Activated CD8-positive, alpha-beta T cell treated with anti-CD3 and anti-CD28 coated beads for 36 hours (primary cell): Measurements from ENCODE around the gene RBM15. TPM values are rescaled to one million over a fixed set of nuclear protein-coding genes. Genes with fewer than 3 reads are reported as not detected.

Experiments used
- ATAC-seq: fragments of 200-7000 bp; cut with Tn5 transposase; one replicate; pipeline ENCODE4 v1.10.0; 2021; ENCODE audit warnings: mild to moderate bottlenecking, moderate library complexity
- CTCF ChIA-PET: fragments of 350-600 bp; sonication (Branson Sonifier 250); formaldehyde crosslinking; loops from one replicate; lab custom pipeline; 2021; ENCODE audit warnings: antibody characterized with exemption; lab: Charles Lee
- POLR2A ChIA-PET: fragments of 350-600 bp; sonication (Branson Sonifier 250); formaldehyde crosslinking; loops from one replicate; lab custom pipeline; 2021; ENCODE audit warnings: antibody characterized with exemption; lab: Charles Lee
- DNase-seq: peaks from one replicate; pipeline ENCODE4 v3.0.0-alpha.2; 2020
- H3K27ac Mint-ChIP-seq: one replicate; pipeline ENCODE4 v1.8.0; 2021; ENCODE audit warnings: mild to moderate bottlenecking, mixed read lengths
- H3K27me3 Mint-ChIP-seq: one replicate; pipeline ENCODE4 v1.8.0; 2021; ENCODE audit warnings: mixed read lengths
- H3K36me3 Mint-ChIP-seq: one replicate; pipeline ENCODE4 v1.8.0; 2021; ENCODE audit warnings: low read depth, mixed read lengths
- H3K4me1 Mint-ChIP-seq: one replicate; pipeline ENCODE4 v1.8.0; 2021; ENCODE audit warnings: low read depth, mixed read lengths
- H3K4me3 Mint-ChIP-seq: one replicate; pipeline ENCODE4 v1.8.0; 2021; ENCODE audit warnings: mild to moderate bottlenecking, moderate library complexity, mixed read lengths
- H3K9me3 Mint-ChIP-seq: one replicate; pipeline ENCODE4 v1.8.0; 2021; ENCODE audit warnings: mixed read lengths
- intact Hi-C: fragments of 100-400 bp; cut with micrococcal nuclease; formaldehyde crosslinking; loops from one replicate; pipeline ENCODE4 v1.10.0; 2022
- total RNA-seq, 2 experiments: library from RNA; stranded (reverse); gene quantifications; one replicate each; pipeline ENCODE4 v1.2.3, GENCODE V29; 2021
- TF ChIP-seq, protein P1 (sequence below): fragments of 200-600 bp; IDR thresholded peaks from one replicate; pipeline ENCODE4 v1.8.0; 2022; ENCODE audit warnings: antibody characterized with exemption, mild to moderate bottlenecking

The RBM15 gene
- total RNA-seq, 2 experiments from 2014 or later = 70.8 to 72.5 TPM

GRCh38 chr1:110312188-110313121, 26.7 kb upstream of the RBM15 start:
- Mint-ChIP-seq H3K27ac (no peak overlapping the region), H3K27me3 (no peaks in the 10 kb centered on the region), H3K4me3 (no peak overlapping the region), H3K9me3 (no peaks in the 10 kb centered on the region), H3K36me3 (no peaks in the 10 kb centered on the region), H3K4me1 (no peaks in the 10 kb centered on the region)
- ATAC-seq = peak; percentile 99
- TF ChIP-seq, protein P1, sequence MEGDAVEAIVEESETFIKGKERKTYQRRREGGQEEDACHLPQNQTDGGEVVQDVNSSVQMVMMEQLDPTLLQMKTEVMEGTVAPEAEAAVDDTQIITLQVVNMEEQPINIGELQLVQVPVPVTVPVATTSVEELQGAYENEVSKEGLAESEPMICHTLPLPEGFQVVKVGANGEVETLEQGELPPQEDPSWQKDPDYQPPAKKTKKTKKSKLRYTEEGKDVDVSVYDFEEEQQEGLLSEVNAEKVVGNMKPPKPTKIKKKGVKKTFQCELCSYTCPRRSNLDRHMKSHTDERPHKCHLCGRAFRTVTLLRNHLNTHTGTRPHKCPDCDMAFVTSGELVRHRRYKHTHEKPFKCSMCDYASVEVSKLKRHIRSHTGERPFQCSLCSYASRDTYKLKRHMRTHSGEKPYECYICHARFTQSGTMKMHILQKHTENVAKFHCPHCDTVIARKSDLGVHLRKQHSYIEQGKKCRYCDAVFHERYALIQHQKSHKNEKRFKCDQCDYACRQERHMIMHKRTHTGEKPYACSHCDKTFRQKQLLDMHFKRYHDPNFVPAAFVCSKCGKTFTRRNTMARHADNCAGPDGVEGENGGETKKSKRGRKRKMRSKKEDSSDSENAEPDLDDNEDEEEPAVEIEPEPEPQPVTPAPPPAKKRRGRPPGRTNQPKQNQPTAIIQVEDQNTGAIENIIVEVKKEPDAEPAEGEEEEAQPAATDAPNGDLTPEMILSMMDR = peak; percentile 88
- intact Hi-C loops = loop anchor here (1.0 kb wide), 1 partner anchor 109 kb away; no protein-coding TSS in a partner anchor
- DNase-seq = peak; percentile 78
- CTCF ChIA-PET = interaction anchor here (0.5 to 22.5 kb wide), 36 partner anchors 8 to 414 kb away, joined by 3 to 761 read pairs (median 5); partner anchors contain the start of genes KCNC4, LAMTOR5 and RBM15
- POLR2A ChIA-PET = interaction anchor here (0.6 to 1.6 kb wide), 6 partner anchors 25 to 148 kb away, joined by 3 to 8 read pairs (median 4); no protein-coding TSS in a partner anchor

DNA sequence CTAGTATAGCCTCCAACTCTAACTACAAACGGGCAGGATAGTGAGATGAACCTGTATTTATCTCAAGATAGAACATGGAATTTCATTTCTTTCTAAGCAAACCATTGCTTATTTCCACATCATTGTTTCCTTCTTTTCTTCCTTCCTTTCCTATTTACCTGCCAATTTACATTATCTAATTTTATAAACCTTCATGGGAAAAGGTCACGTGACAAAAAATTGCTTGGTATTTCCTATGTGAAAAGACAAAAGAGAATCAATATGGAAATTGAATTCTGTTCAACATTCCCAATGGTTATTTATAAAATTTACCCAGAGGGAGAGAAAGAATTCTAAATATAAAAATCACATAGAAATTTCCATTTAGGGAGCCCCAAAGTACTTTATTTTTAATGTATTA, 22.4 kb upstream of the RBM15 start:
- H3K27me3 Mint-ChIP-seq = no peaks in the 10 kb centered on the region
- no peak overlapping the region for H3K27ac Mint-ChIP-seq
- intact Hi-C loops = no loop called here
- H3K4me3 Mint-ChIP-seq = no peak overlapping the region
- H3K4me1 Mint-ChIP-seq = no peaks in the 10 kb centered on the region
- no peak for DNase-seq
- TF ChIP-seq, protein P1 = no peak
- H3K36me3 Mint-ChIP-seq = no peaks in the 10 kb centered on the region
- no peak for ATAC-seq
- CTCF ChIA-PET = interaction anchor here (1.1 to 22.5 kb wide), 6 partner anchors 17 to 149 kb away, joined by 3 to 761 read pairs (median 5); partner anchors contain the start of gene KCNC4
- no peaks in the 10 kb centered on the region for H3K9me3 Mint-ChIP-seq
- POLR2A ChIA-PET = interaction anchor here (1.2 kb wide), 1 partner anchor 33 kb away, joined by 3 read pairs; no protein-coding TSS in a partner anchor

DNA sequence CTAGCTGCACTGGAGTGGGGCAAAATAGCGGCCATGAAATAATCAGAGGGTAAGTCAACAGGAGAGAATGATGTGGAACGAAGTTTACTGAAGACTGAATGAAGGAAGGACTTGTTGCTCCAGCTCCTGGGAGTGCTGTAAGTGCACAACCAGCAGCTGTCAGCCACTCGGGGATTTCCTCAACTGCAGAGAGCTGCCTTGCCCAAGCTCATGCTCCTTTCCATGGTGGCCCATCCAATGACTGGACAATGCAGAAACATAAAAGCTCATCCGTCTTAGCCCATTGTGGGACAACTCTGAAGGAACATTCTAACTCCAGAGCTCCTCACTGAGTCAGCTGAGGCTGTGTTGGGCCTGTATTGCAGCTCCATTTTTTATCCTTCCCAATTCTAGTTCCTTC, 21.1 kb upstream of the RBM15 start:
- intact Hi-C loops = no loop called here
- POLR2A ChIA-PET = interaction anchor here (0.9 to 1.7 kb wide), 3 partner anchors 12 to 32 kb away, joined by 3 to 4 read pairs (median 3); no protein-coding TSS in a partner anchor

GRCh38 chr1:110319332-110320167, 19.6 kb upstream of the RBM15 start:
- no peaks in the 10 kb centered on the region for H3K36me3 Mint-ChIP-seq
- ChIA-PET CTCF (interaction anchor here (0.8 to 22.5 kb wide), 3 partner anchors 115 to 176 kb away, joined by 5 to 761 read pairs (median 5); partner anchors contain the start of gene KCNC4), POLR2A (interaction anchor here (1.1 kb wide), 1 partner anchor 10 kb away, joined by 3 read pairs; no protein-coding TSS in a partner anchor)
- peak; percentile 53 for ATAC-seq
- TF ChIP-seq, protein P1 = no peak
- H3K4me3 Mint-ChIP-seq = no peak overlapping the region
- no peaks in the 10 kb centered on the region for H3K9me3 Mint-ChIP-seq
- no peak for DNase-seq
- intact Hi-C loops = no loop called here
- H3K27me3 Mint-ChIP-seq = no peaks in the 10 kb centered on the region
- H3K27ac Mint-ChIP-seq = no peak overlapping the region
- no peaks in the 10 kb centered on the region for H3K4me1 Mint-ChIP-seq

More for the DNA sequence above, 21.1 kb upstream of the RBM15 start:
- ATAC-seq (no peak), DNase-seq (no peak)
- H3K27ac Mint-ChIP-seq = no peak overlapping the region
- H3K4me3 Mint-ChIP-seq = no peak overlapping the region
- no peaks in the 10 kb centered on the region for H3K36me3 Mint-ChIP-seq
- TF ChIP-seq, protein P1 = no peak
- no peaks in the 10 kb centered on the region for H3K4me1 Mint-ChIP-seq
- CTCF ChIA-PET = interaction anchor here (0.8 to 22.5 kb wide), 8 partner anchors 16 to 264 kb away, joined by 3 to 761 read pairs (median 5); partner anchors contain the start of gene KCNC4
- no peaks in the 10 kb centered on the region for H3K9me3 Mint-ChIP-seq
- H3K27me3 Mint-ChIP-seq = no peaks in the 10 kb centered on the region
